PC-3 (cell line): ENCODE data around the gene MED28. TPM values are rescaled to one million over a fixed set of nuclear protein-coding genes. Genes with fewer than 3 reads are reported as not detected.

Source experiments
- ATAC-seq: fragments of 200-7000 bp; cut with Tn5 transposase; 2 replicates; pipeline ENCODE4 v1.9.1; 2020; ENCODE audit warnings: mild to moderate bottlenecking, moderate library complexity
- BruUV-seq: library from RNA; stranded (reverse); fragments of 400-500 nt; replicated peaks from 2 replicates; lab custom pipeline; 2021; lab: Mats Ljungman, UMichigan
- CTCF ChIA-PET: fragments of 300-600 bp; sonication (Branson Sonifier 250); formaldehyde crosslinking; loops from one replicate; lab custom pipeline; 2022; ENCODE audit warnings: antibody characterized with exemption; lab: Charles Lee
- POLR2A ChIA-PET: fragments of 300-600 bp; sonication (Branson Sonifier 250); formaldehyde crosslinking; loops from one replicate; lab custom pipeline; 2022; ENCODE audit warnings: antibody characterized with exemption; ENCODE audit not compliant: unreplicated experiment; lab: Charles Lee
- DNase-seq: peaks from one replicate; pipeline ENCODE4 v3.0.0-alpha.2; 2015
- H2AFZ ChIP-seq: fragments of 300-600 bp; sonication (generic); 2 replicates; pipeline ENCODE4 v1.6.0; 2016; ENCODE audit warnings: antibody characterized with exemption, low read length
- H3F3A ChIP-seq: fragments of 300-600 bp; sonication (generic); one replicate; pipeline ENCODE4 v1.6.0; 2017; ENCODE audit warnings: antibody characterized with exemption, low read length, control low read depth, mild to moderate bottlenecking; ENCODE audit not compliant: unreplicated experiment
- H3K27ac ChIP-seq: fragments of 300-600 bp; sonication (generic); 2 replicates; pipeline ENCODE4 v1.5.1; 2016; ENCODE audit warnings: mild to moderate bottlenecking, low read length
- H3K27me3 ChIP-seq: fragments of 300-600 bp; sonication (generic); 2 replicates; pipeline ENCODE4 v1.6.1; 2016; ENCODE audit warnings: low read length, mixed read lengths
- H3K36me3 ChIP-seq: fragments of 300-600 bp; sonication (generic); 2 replicates; pipeline ENCODE4 v1.6.1; 2016; ENCODE audit warnings: low read depth, mixed run types, low read length, mixed read lengths
- H3K4me1 ChIP-seq: fragments of 300-600 bp; sonication (generic); 2 replicates; pipeline ENCODE4 v1.5.1; 2016; ENCODE audit warnings: low read length; ENCODE audit not compliant: insufficient read depth
- H3K4me2 ChIP-seq: fragments of 300-600 bp; sonication (generic); 2 replicates; pipeline ENCODE4 v1.6.0; 2016; ENCODE audit warnings: low read length
- H3K4me3 ChIP-seq: fragments of 300-600 bp; sonication (generic); 2 replicates; pipeline ENCODE4 v1.5.1; 2016; ENCODE audit warnings: mild to moderate bottlenecking, low read length, mixed read lengths
- H3K79me2 ChIP-seq: fragments of 300-600 bp; sonication (generic); 2 replicates; pipeline ENCODE4 v1.6.1; 2017; ENCODE audit warnings: low read length, mixed read lengths
- H3K9ac ChIP-seq: fragments of 300-600 bp; sonication (generic); 2 replicates; pipeline ENCODE4 v1.6.0; 2016; ENCODE audit warnings: mild to moderate bottlenecking, low read length
- H3K9me2 ChIP-seq: fragments of 300-600 bp; sonication (generic); replicated peaks from 2 replicates; pipeline ENCODE4 v1.6.1; 2016; ENCODE audit warnings: mixed run types, low read length, mixed read lengths
- H3K9me3 ChIP-seq: fragments of 300-600 bp; sonication (generic); 2 replicates; pipeline ENCODE4 v1.6.1; 2016; ENCODE audit warnings: low read length, mixed read lengths
- H4K20me1 ChIP-seq: fragments of 300-600 bp; sonication (generic); 2 replicates; pipeline ENCODE4 v1.6.1; 2016; ENCODE audit warnings: low read length, mixed read lengths
- EZH2 ChIP-seq: fragments of 300-600 bp; sonication (generic); IDR thresholded peaks from one replicate; pipeline ENCODE4 v1.6.1; 2017; ENCODE audit warnings: antibody characterized with exemption, mild to moderate bottlenecking, low read length; ENCODE audit not compliant: unreplicated experiment
- EZH2phosphoT487 ChIP-seq: fragments of 300-600 bp; sonication (generic); IDR thresholded peaks from 2 replicates; pipeline ENCODE4 v1.6.1; 2018; ENCODE audit warnings: mild to moderate bottlenecking, antibody characterized with exemption, low read length, borderline replicate concordance
- intact Hi-C: fragments of 100-400 bp; cut with micrococcal nuclease; formaldehyde crosslinking; loops from 2 replicates; pipeline ENCODE4 v1.9.0; 2023
- total RNA-seq: library from RNA; depleted of rRNA; stranded (reverse); fragments of >200 nt; gene quantifications from 2 replicates; pipeline ENCODE4 v1.2.3, GENCODE V29; 2014
- TF ChIP-seq, protein P1 (sequence below): fragments of 300-600 bp; sonication (generic); conservative IDR thresholded peaks from 2 replicates; pipeline ENCODE4 v1.5.1; 2017; ENCODE audit warnings: antibody characterized with exemption, low read depth, mild to moderate bottlenecking, low read length

Gene MED28
- total RNA-seq, 1 experiment from 2014 or later = 4.4 TPM

DNA sequence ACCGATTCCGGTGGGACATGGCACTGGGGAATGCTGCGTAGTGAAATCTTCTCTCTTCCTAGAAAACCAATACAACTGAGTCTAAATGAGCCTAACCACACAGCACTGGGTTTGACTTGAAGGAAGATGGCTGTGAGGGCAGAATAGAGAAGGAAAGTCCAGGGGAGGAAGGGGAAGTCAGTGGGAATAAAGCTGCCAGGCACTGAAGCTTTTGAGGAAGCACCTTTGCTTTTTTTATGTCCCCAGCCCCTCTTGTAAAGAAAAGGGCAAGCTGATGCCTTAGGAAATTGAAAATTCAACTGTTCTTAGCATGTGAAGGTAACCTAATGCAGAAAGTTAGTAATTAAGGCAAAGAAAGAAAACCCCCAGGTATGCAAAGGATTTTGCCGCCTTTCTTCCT is 20.6 kb downstream of the MED28 start:
- intact Hi-C loops = loop anchor here (5.0 to 10.0 kb wide), 2 partner anchors 38 to 120 kb away; partner anchors contain the start of genes CLRN2 and QDPR
- no peak overlapping the region for H3K4me3 ChIP-seq
- ATAC-seq (no peak), DNase-seq (no peak)
- peaks cover 9% of the 10 kb centered on the region for H3K36me3 ChIP-seq
- BruUV-seq = no TSS peak
- H3K9ac ChIP-seq = no peak overlapping the region
- TF ChIP-seq, protein P1, sequence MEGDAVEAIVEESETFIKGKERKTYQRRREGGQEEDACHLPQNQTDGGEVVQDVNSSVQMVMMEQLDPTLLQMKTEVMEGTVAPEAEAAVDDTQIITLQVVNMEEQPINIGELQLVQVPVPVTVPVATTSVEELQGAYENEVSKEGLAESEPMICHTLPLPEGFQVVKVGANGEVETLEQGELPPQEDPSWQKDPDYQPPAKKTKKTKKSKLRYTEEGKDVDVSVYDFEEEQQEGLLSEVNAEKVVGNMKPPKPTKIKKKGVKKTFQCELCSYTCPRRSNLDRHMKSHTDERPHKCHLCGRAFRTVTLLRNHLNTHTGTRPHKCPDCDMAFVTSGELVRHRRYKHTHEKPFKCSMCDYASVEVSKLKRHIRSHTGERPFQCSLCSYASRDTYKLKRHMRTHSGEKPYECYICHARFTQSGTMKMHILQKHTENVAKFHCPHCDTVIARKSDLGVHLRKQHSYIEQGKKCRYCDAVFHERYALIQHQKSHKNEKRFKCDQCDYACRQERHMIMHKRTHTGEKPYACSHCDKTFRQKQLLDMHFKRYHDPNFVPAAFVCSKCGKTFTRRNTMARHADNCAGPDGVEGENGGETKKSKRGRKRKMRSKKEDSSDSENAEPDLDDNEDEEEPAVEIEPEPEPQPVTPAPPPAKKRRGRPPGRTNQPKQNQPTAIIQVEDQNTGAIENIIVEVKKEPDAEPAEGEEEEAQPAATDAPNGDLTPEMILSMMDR = no peak
- TF ChIP-seq EZH2 = no peak
- no peak for TF ChIP-seq EZH2phosphoT487
- H2AFZ ChIP-seq = no peak overlapping the region
- H3K9me2 ChIP-seq = no peaks in the 10 kb centered on the region
- H3K79me2 ChIP-seq = no peaks in the 10 kb centered on the region
- POLR2A ChIA-PET = interaction anchor here (0.6 kb wide), 1 partner anchor 11 kb away, joined by 11 read pairs; no protein-coding TSS in a partner anchor
- no peak overlapping the region for H3K27ac ChIP-seq
- no peaks in the 10 kb centered on the region for H3K9me3 ChIP-seq
- H3K4me1 ChIP-seq = no peaks in the 10 kb centered on the region
- H3F3A ChIP-seq = no peaks in the 10 kb centered on the region
- H3K27me3 ChIP-seq = no peaks in the 10 kb centered on the region
- CTCF ChIA-PET = no interaction called here
- H3K4me2 ChIP-seq = no peak overlapping the region
- no peaks in the 10 kb centered on the region for H4K20me1 ChIP-seq

DNA sequence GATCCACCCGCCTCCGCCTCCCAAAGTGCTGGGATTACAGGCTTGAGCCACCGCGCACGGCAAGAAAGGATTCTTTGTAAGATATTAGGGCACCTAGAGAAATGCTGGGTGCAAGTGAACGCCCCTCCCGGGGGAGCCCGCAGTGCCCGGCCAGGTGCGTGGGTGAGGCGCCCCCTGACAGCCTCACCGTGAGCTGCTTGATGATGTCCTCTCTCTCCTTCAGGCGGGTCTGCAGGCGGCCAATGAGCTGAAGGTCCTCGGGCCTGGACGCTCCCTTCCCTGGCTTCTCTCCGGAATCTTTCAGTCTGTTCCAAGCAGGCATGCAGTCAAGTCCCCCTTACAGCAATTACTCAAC is 21.9 kb downstream of the MED28 start:
- Histone ChIP-seq H3K9me2 (no peaks in the 10 kb centered on the region), H3K4me3 (no peak overlapping the region), H3K4me1 (no peaks in the 10 kb centered on the region), H3K4me2 (no peak overlapping the region), H3F3A (no peaks in the 10 kb centered on the region), H3K27me3 (no peaks in the 10 kb centered on the region), H3K79me2 (no peaks in the 10 kb centered on the region), H3K27ac (no peak overlapping the region), H3K9me3 (no peaks in the 10 kb centered on the region), H4K20me1 (no peaks in the 10 kb centered on the region), H3K36me3 (peaks cover 9% of the 10 kb centered on the region), H2AFZ (no peak overlapping the region), H3K9ac (no peak overlapping the region)
- ATAC-seq (peak; percentile 23; the same call in 1 of the 2 replicates), DNase-seq (no peak)
- CTCF ChIA-PET = no interaction called here
- BruUV-seq = no TSS peak
- POLR2A ChIA-PET = no interaction called here
- TF ChIP-seq, protein P1 = no peak
- TF ChIP-seq EZH2 (no peak), EZH2phosphoT487 (no peak)
- intact Hi-C loops = loop anchor here (1.0 to 10.0 kb wide), 3 partner anchors 39 to 122 kb away; partner anchors contain the start of genes CLRN2 and QDPR

DNA sequence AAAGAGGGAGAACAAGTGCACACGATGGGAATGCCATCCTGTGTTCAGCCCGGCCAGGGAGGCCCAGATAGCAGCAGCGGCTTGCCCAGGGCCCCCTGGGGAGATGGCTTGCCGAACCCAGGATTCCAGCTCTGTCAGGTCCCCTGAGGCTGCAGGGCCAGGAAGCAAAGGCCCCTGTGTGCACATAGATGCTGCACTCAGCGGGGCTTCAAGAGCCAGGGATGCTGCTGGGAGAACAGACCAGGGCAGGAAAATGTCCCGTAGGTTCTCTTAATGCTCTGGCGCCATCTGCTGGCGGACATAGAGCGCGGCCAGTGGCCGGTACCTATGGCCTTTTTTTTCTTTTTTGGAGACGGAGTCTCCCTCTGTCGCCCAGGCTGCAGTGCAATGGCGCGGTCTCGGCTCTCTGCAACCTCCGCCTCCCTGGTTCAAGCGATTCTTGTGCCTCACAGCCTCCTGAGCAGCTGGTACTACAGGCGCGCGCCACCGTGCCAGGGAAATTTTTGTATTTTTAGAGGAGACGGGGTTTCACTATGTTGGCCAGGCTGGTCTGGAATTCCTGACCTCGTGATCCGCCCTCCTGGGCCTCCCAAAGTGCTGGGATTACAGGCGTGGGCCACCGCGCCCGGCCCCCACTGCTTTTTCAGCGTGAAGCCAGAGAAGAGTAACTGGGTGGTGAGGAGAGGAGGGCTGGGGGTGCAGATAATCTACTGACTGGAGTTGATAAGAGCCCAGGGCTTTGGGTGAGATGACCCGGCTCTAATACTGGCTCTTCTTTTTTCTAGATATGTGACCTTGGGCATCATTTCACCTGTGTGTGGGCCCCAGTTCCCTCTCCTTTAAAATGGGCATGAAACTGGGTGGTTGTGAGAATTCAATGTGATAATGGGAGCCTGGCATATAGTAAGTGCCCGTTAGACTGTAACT is 22.5 kb downstream of the MED28 start:
- Histone ChIP-seq H3K4me3 (no peak overlapping the region), H3K9ac (no peak overlapping the region), H3K4me2 (no peak overlapping the region), H3K36me3 (peaks cover 9% of the 10 kb centered on the region; the same call in 1 of the 2 replicates), H3K27me3 (no peaks in the 10 kb centered on the region), H3K79me2 (no peaks in the 10 kb centered on the region), H3K9me3 (no peaks in the 10 kb centered on the region), H3F3A (no peaks in the 10 kb centered on the region), H3K4me1 (no peaks in the 10 kb centered on the region), H3K9me2 (no peaks in the 10 kb centered on the region), H2AFZ (no peak overlapping the region), H4K20me1 (no peaks in the 10 kb centered on the region), H3K27ac (no peak overlapping the region)
- intact Hi-C loops = loop anchor here (1.0 to 10.0 kb wide), 3 partner anchors 40 to 122 kb away; partner anchors contain the start of genes CLRN2 and QDPR
- DNase-seq (peak; percentile 74), ATAC-seq (peak; percentile 99)
- ChIA-PET CTCF (no interaction called here), POLR2A (no interaction called here)
- TF ChIP-seq EZH2 = no peak
- no peak for TF ChIP-seq EZH2phosphoT487
- TF ChIP-seq, protein P1 = peak; percentile 74
- BruUV-seq = no TSS peak
